Sigmoid colon (tissue), 3 donors: ENCODE data around the gene KRTAP12-4.

ENCODE experiments used
- CTCF ChIP-seq, 4 experiments: fragments of 450-650 bp in 3 of 4; fragments of 200-600 bp in 1 of 4; IDR thresholded peaks; one replicate each; pipeline ENCODE4 v1.5.1; 2016 to 2019; ENCODE audit warnings: antibody characterized with exemption in 4 of 4, mild to moderate bottlenecking in 3 of 4, moderate library complexity in 2 of 4
- POLR2A ChIP-seq, 2 donors: fragments of 450-650 bp; IDR thresholded peaks; one replicate each; pipeline ENCODE4 v1.6.1; 2016; ENCODE audit warnings: antibody characterized with exemption in 2 of 2, mild to moderate bottlenecking in 2 of 2, moderate library complexity in 2 of 2

DNA sequence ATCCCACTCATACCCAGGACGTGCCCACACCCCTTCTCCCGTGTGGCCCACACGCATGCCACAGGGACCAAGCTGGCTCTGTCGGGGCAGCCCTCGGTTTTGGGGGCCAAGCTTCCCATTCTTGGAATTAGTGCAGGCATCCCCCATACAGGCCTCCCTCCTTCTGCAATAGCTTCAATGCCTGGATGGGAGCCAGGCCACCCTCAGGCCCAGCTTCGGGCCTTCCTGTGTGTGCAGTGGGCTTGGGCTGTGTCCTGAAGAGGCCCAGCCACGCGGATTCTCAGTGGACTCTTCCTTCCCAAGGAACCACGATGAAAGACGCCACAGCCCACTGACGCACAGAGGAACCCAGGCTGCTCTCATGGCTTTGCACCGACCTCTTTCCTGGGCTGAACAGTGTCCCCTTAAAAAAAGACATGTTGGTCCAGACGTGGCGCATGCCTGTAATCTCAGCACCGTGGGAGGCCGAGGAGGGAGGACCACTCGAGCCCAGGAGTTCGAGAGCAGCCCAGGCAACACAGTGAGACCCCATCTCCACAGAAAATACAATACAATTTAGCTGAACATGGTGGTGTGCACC lies 4.8 kb downstream of the KRTAP12-4 start:
- no peak for TF ChIP-seq POLR2A (IDR thresholded peaks at IDR 0.05)
- TF ChIP-seq CTCF (IDR thresholded peaks at IDR 0.05) = no peak
